Smooth muscle cell (in vitro differentiated cells): ENCODE results near the gene PPID. TPM values are rescaled to one million over a fixed set of nuclear protein-coding genes. Genes with fewer than 3 reads are reported as not detected.

Experiments
- DNase-seq: peaks from one replicate; lab custom pipeline; 2025; ENCODE audit not compliant: unreplicated experiment; lab: John Stamatoyannopoulos, UW
- H2AFZ ChIP-seq: fragments of 200-600 bp; sonication (generic); 2 replicates; pipeline ENCODE4 v1.6.0; 2016; ENCODE audit warnings: antibody characterized with exemption, low read depth, mild to moderate bottlenecking
- H3F3A ChIP-seq: fragments of 200-600 bp; sonication (generic); 2 replicates; pipeline ENCODE4 v1.6.0; 2017; ENCODE audit warnings: antibody characterized with exemption, low read depth
- H3K27ac ChIP-seq: fragments of 200-600 bp; sonication (generic); 2 replicates; pipeline ENCODE4 v1.5.1; 2016; ENCODE audit warnings: low read depth, mild to moderate bottlenecking
- H3K27me3 ChIP-seq: fragments of 200-600 bp; sonication (generic); 2 replicates; pipeline ENCODE4 v1.6.1; 2016; ENCODE audit warnings: low read depth, mild to moderate bottlenecking
- H3K36me3 ChIP-seq: fragments of 200-600 bp; sonication (generic); 2 replicates; pipeline ENCODE4 v1.5.1; 2016; ENCODE audit warnings: low read depth
- H3K4me1 ChIP-seq: fragments of 200-600 bp; sonication (generic); 2 replicates; pipeline ENCODE4 v1.5.1; 2016; ENCODE audit warnings: low read depth
- H3K4me2 ChIP-seq: fragments of 200-600 bp; sonication (generic); 2 replicates; pipeline ENCODE4 v1.6.0; 2016; ENCODE audit warnings: mild to moderate bottlenecking
- H3K4me3 ChIP-seq: fragments of 200-600 bp; sonication (generic); 2 replicates; pipeline ENCODE4 v1.5.1; 2016; ENCODE audit warnings: mild to moderate bottlenecking
- H3K79me2 ChIP-seq: fragments of 200-600 bp; sonication (generic); 2 replicates; pipeline ENCODE4 v1.6.0; 2016; ENCODE audit warnings: low read depth, mild to moderate bottlenecking
- H3K9ac ChIP-seq: fragments of 200-600 bp; sonication (generic); 2 replicates; pipeline ENCODE4 v1.6.0; 2016; ENCODE audit warnings: low read depth
- H3K9me3 ChIP-seq: fragments of 200-600 bp; sonication (generic); replicated peaks from 2 replicates; pipeline ENCODE4 v1.5.1; 2016; ENCODE audit warnings: low read depth
- H4K20me1 ChIP-seq: fragments of 200-600 bp; sonication (generic); 2 replicates; pipeline ENCODE4 v1.6.0; 2016; ENCODE audit warnings: low read depth
- CTCF ChIP-seq: fragments of 200-600 bp; sonication (generic); IDR thresholded peaks from 2 replicates; pipeline ENCODE4 v1.5.1; 2017; ENCODE audit warnings: borderline replicate concordance, mild to moderate bottlenecking, antibody characterized with exemption; ENCODE audit not compliant: insufficient read depth, poor library complexity, severe bottlenecking
- WGBS: methylation state at CpG from one replicate; pipeline ENCODE4 v1.1.7; 2016; ENCODE audit warnings: low lambda C conversion rate; 5-methylcytosine and 5-hydroxymethylcytosine counted together
- polyA plus RNA-seq: library from polyadenylated mRNA; unstranded; fragments of >200 nt; fragmentation: Nextera tagmentation; extraction: Ambion mirVana; gene quantifications from 2 replicates; pipeline ENCODE4 v1.2.1, GENCODE V29; 2016
- total RNA-seq: library from RNA; depleted of rRNA; stranded (reverse); fragments of >200 nt; gene quantifications from 2 replicates; pipeline ENCODE4 v1.2.3, GENCODE V29; 2014

Gene PPID
- total and polyA plus RNA-seq, 2 experiments from 2014 or later, result 32.1 to 33.1 TPM

GRCh38 chr4:158739600-158739999, 16.4 kb upstream of the PPID start:
- Histone ChIP-seq H3K9ac (no peak overlapping the region), H3K4me3 (no peak overlapping the region), H3K36me3 (no peaks in the 10 kb centered on the region), H3F3A (no peaks in the 10 kb centered on the region), H3K9me3 (no peaks in the 10 kb centered on the region), H3K27me3 (no peaks in the 10 kb centered on the region), H2AFZ (no peak overlapping the region), H3K4me2 (no peak overlapping the region), H3K79me2 (no peaks in the 10 kb centered on the region), H3K4me1 (no peaks in the 10 kb centered on the region), H3K27ac (no peak overlapping the region), H4K20me1 (no peaks in the 10 kb centered on the region)
- DNase-seq, result no peak
- WGBS, result 81% methylated on average over 2 of the region's 2 CpGs
- no peak for TF ChIP-seq CTCF

GRCh38 chr4:158738866-158739265, 15.7 kb upstream of the PPID start:
- no peaks in the 10 kb centered on the region for H4K20me1 ChIP-seq
- 95% methylated on average over 2 of the region's 2 CpGs for WGBS
- no peaks in the 10 kb centered on the region for H3K4me1 ChIP-seq
- TF ChIP-seq CTCF, result no peak
- H3K36me3 ChIP-seq, result no peaks in the 10 kb centered on the region
- no peak overlapping the region for H3K4me3 ChIP-seq
- H3K79me2 ChIP-seq, result no peaks in the 10 kb centered on the region
- H3K9ac ChIP-seq, result no peak overlapping the region
- DNase-seq, result no peak
- H3K9me3 ChIP-seq, result no peaks in the 10 kb centered on the region
- H3K27ac ChIP-seq, result no peak overlapping the region
- no peaks in the 10 kb centered on the region for H3F3A ChIP-seq
- no peaks in the 10 kb centered on the region for H3K27me3 ChIP-seq
- H2AFZ ChIP-seq, result no peak overlapping the region
- no peak overlapping the region for H3K4me2 ChIP-seq

GRCh38 chr4:158729716-158730559, 6.7 kb upstream of the PPID start:
- no peak overlapping the region for H3K4me2 ChIP-seq
- 41% methylated on average over 5 of the region's 5 CpGs for WGBS
- H3K9ac ChIP-seq, result no peak overlapping the region
- H2AFZ ChIP-seq, result no peak overlapping the region
- TF ChIP-seq CTCF, result peak; percentile 78
- H3K9me3 ChIP-seq, result no peaks in the 10 kb centered on the region
- DNase-seq, result peak; percentile 0
- H3K4me1 ChIP-seq, result no peaks in the 10 kb centered on the region
- H3K79me2 ChIP-seq, result no peaks in the 10 kb centered on the region
- H3K27me3 ChIP-seq, result no peaks in the 10 kb centered on the region
- H4K20me1 ChIP-seq, result no peaks in the 10 kb centered on the region
- no peak overlapping the region for H3K4me3 ChIP-seq
- H3K36me3 ChIP-seq, result no peaks in the 10 kb centered on the region
- H3F3A ChIP-seq, result no peaks in the 10 kb centered on the region
- H3K27ac ChIP-seq, result no peak overlapping the region

GRCh38 chr4:158728236-158728635, 5.0 kb upstream of the PPID start:
- no peak for DNase-seq
- Histone ChIP-seq H3K27ac (no peak overlapping the region), H3K4me2 (no peak overlapping the region), H3K9me3 (no peaks in the 10 kb centered on the region), H3K4me1 (no peaks in the 10 kb centered on the region), H2AFZ (no peak overlapping the region), H3K79me2 (no peaks in the 10 kb centered on the region), H3K9ac (no peak overlapping the region), H3K36me3 (no peaks in the 10 kb centered on the region), H3K4me3 (no peak overlapping the region), H3K27me3 (no peaks in the 10 kb centered on the region), H4K20me1 (no peaks in the 10 kb centered on the region), H3F3A (no peaks in the 10 kb centered on the region)
- no peak for TF ChIP-seq CTCF
- 73% methylated on average over 1 of the region's 1 CpG for WGBS
